Lower leg skin (tissue), 4 donors: Measurements from ENCODE around the gene C18orf63. TPM values are rescaled to one million over a fixed set of nuclear protein-coding genes. Genes with fewer than 3 reads are reported as not detected.
A peak's percentile ranks its signal among the peaks of the same experiment; 100 is the strongest.

Source experiments
- DNase-seq, 2 donors: peaks; one replicate each; pipeline ENCODE4 v3.0.0-alpha.2; 2019; ENCODE audit warnings: low spot score in 2 of 2
- H3K4me3 ChIP-seq: fragments of 200-600 bp; sonication (generic); 2 replicates; pipeline ENCODE4 v1.5.1; 2017; ENCODE audit warnings: mild to moderate bottlenecking, low read depth; ENCODE audit not compliant: poor library complexity, severe bottlenecking
- CTCF ChIP-seq, 3 donors: fragments of 450-650 bp; IDR thresholded peaks; one replicate each; pipeline ENCODE4 v1.5.1; 2016; ENCODE audit warnings: antibody characterized with exemption in 3 of 3, mild to moderate bottlenecking in 3 of 3, moderate library complexity in 2 of 3
- POLR2A ChIP-seq, 2 donors: fragments of 450-650 bp; IDR thresholded peaks; one replicate each; pipeline ENCODE4 v1.6.1; 2016 to 2017; ENCODE audit warnings: antibody characterized with exemption in 2 of 2, mild to moderate bottlenecking in 1 of 2, moderate library complexity in 1 of 2
- WGBS, 2 donors: methylation state at CpG; one replicate each; pipeline ENCODE4 v1.1.5; 2018; 5-methylcytosine and 5-hydroxymethylcytosine counted together
- intact Hi-C: fragments of 100-400 bp; cut with DNase I; formaldehyde crosslinking; loops from one replicate; pipeline ENCODE4 v1.15.0; 2023; ENCODE audit warnings: low total_unique reads
- total RNA-seq, 4 donors: library from RNA; depleted of rRNA; stranded (reverse); fragments of >200 nt; gene quantifications; one replicate each; pipeline ENCODE4 v1.1.0, GENCODE V29; 2016

Gene C18orf63
- total RNA-seq, 4 donors from 2014 or later, result not detected

GRCh38 chr18:74381621-74382295 lies 66.1 kb downstream of the C18orf63 start:
- no peak overlapping the region for H3K4me3 ChIP-seq
- intact Hi-C loops, result no loop called here
- TF ChIP-seq POLR2A (IDR thresholded peaks at IDR 0.05), result no peak
- TF ChIP-seq CTCF (IDR thresholded peaks at IDR 0.05), result no peak
- peak in 1 of 2 donors; percentile 75 for DNase-seq
- WGBS, 2 donors, result 73 to 77% methylated on average over 17 of the region's 17 CpGs

GRCh38 chr18:74382481-74383017 lies 66.9 kb downstream of the C18orf63 start:
- H3K4me3 ChIP-seq, result no peak overlapping the region
- peak in 1 of 2 donors; percentile 76 for DNase-seq
- 87 to 88% methylated on average over 7 to 9 of the region's 10 CpGs for WGBS, 2 donors
- intact Hi-C loops, result no loop called here
- TF ChIP-seq POLR2A (IDR thresholded peaks at IDR 0.05) (no peak), CTCF (IDR thresholded peaks at IDR 0.05) (no peak)

- intact Hi-C loops, result no loop called here
- peak in 1 of 2 donors; percentile 37 for DNase-seq
- H3K4me3 ChIP-seq, result no peak overlapping the region
- TF ChIP-seq POLR2A (IDR thresholded peaks at IDR 0.05) (no peak), CTCF (IDR thresholded peaks at IDR 0.05) (no peak)
- WGBS, 2 donors, result 35 to 36% methylated on average over 6 of the region's 6 CpGs
Measured at GRCh38 chr18:74387383-74387782, 71.7 kb downstream of the C18orf63 start.

GRCh38 chr18:74388227-74388626 lies 72.6 kb downstream of the C18orf63 start:
- intact Hi-C loops, result no loop called here
- no peak overlapping the region for H3K4me3 ChIP-seq
- no peak for TF ChIP-seq CTCF (IDR thresholded peaks at IDR 0.05)
- no peak for TF ChIP-seq POLR2A (IDR thresholded peaks at IDR 0.05)
- 16 to 20% methylated on average over 1 of the region's 1 CpG for WGBS, 2 donors
- peak in 1 of 2 donors; percentile 76 for DNase-seq

- intact Hi-C loops, result no loop called here
- TF ChIP-seq POLR2A (IDR thresholded peaks at IDR 0.05) (no peak), CTCF (IDR thresholded peaks at IDR 0.05) (no peak)
- peak in 1 of 2 donors; percentile 52 for DNase-seq
- 55 to 71% methylated on average over 5 to 6 of the region's 6 CpGs for WGBS, 2 donors
- H3K4me3 ChIP-seq, result no peak overlapping the region
Measured at GRCh38 chr18:74389171-74389927, 73.7 kb downstream of the C18orf63 start.
